PC-3 (cell line): ENCODE results near the gene JSRP1.

ENCODE experiments used
- CTCF ChIP-seq: fragments of 300-600 bp; sonication (generic); conservative IDR thresholded peaks from 2 replicates; pipeline ENCODE4 v1.5.1; 2017; ENCODE audit warnings: antibody characterized with exemption, low read depth, mild to moderate bottlenecking, low read length
- EZH2 ChIP-seq: fragments of 300-600 bp; sonication (generic); IDR thresholded peaks from one replicate; pipeline ENCODE4 v1.6.1; 2017; ENCODE audit warnings: antibody characterized with exemption, mild to moderate bottlenecking, low read length; ENCODE audit not compliant: unreplicated experiment

- no peak for TF ChIP-seq EZH2
- TF ChIP-seq CTCF, result no peak
Measured at GRCh38 chr19:2249880-2250765, 6.1 kb downstream of the JSRP1 start.
